Choroid plexus epithelial cell (primary cell): ENCODE measurements around the gene UVRAG.

Source experiments
- DNase-seq: peaks from one replicate; pipeline ENCODE4 v3.0.0-alpha.2; 2010; ENCODE audit warnings: low read depth
- H3K4me3 ChIP-seq: 2 replicates; pipeline ENCODE4 v1.5.1; 2011; ENCODE audit warnings: low read depth, mild to moderate bottlenecking, control low read depth, low read length, moderate library complexity
- CTCF ChIP-seq: conservative IDR thresholded peaks from 2 replicates; pipeline ENCODE4 v1.5.1; 2011; ENCODE audit warnings: low read depth, mild to moderate bottlenecking, control low read depth, inconsistent platforms, low read length, moderate library complexity

The UVRAG gene

GRCh38 chr11:76177250-76177686, 362.3 kb downstream of the UVRAG start:
- no peak overlapping the region for H3K4me3 ChIP-seq
- TF ChIP-seq CTCF, result no peak
- DNase-seq, result no peak

GRCh38 chr11:76179147-76179546, 364.1 kb downstream of the UVRAG start:
- DNase-seq, result no peak
- no peak overlapping the region for H3K4me3 ChIP-seq
- no peak for TF ChIP-seq CTCF

DNA sequence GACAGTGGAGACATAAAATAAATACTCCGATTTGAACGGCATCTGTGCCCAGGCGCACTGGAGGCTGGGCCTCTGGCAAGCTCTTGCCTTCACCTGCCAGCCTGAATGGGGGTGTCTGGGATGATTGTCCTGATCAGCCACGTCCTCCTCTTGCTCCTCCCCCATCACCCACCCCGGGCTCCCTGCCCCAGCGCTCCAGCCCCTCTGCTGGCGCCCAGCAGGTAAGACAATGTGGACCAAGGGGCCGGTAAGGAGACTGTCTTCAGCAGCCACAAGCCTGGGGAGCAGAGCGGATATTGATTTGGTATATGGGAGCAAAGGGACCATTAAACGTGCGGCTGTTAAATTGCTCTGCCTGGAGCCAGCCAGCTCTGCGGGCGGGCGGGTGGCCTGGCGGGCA, 366.4 kb downstream of the UVRAG start:
- DNase-seq, result no peak
- no peak for TF ChIP-seq CTCF
- no peak overlapping the region for H3K4me3 ChIP-seq

GRCh38 chr11:76184551-76184993, 369.6 kb downstream of the UVRAG start:
- no peak for TF ChIP-seq CTCF
- H3K4me3 ChIP-seq, result no peak overlapping the region
- no peak for DNase-seq

DNA sequence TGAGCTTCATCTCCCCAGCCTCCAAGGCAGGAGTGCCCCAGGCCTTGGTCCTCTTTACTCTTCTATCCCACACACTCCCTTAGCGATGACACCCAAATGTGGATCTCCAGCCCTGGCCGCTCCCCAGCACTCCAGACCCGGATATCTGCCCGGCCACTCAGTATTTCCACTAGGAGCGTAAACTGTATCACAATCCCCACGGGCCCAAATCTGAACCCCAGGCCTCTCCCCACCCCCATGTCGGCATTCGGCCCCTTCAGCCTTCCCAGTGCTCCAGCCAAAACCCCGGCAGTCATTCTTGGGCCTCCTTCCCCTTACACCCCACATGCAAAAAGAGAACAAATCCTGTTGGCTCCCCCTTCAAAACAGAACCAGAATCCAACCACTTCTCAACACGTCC, 370.5 kb downstream of the UVRAG start:
- H3K4me3 ChIP-seq, result no peak overlapping the region
- no peak for TF ChIP-seq CTCF
- DNase-seq, result no peak

GRCh38 chr11:76185931-76186401, 371.0 kb downstream of the UVRAG start:
- DNase-seq, result peak; percentile 30
- H3K4me3 ChIP-seq, result no peak overlapping the region
- no peak for TF ChIP-seq CTCF

GRCh38 chr11:76186776-76187279, 371.8 kb downstream of the UVRAG start:
- TF ChIP-seq CTCF, result no peak
- no peak overlapping the region for H3K4me3 ChIP-seq
- DNase-seq, result no peak
